Caco-2 (cell line): ENCODE results near the gene ZNF837. TPM values are rescaled to one million over a fixed set of nuclear protein-coding genes. Genes with fewer than 3 reads are reported as not detected.

Experiments
- BruUV-seq: library from RNA; stranded (reverse); fragments of 400-500 nt; replicated peaks from 2 replicates; lab custom pipeline; 2021; lab: Mats Ljungman, UMichigan
- CTCF ChIA-PET: fragments of 300-600 bp; sonication (Branson Sonifier 250); formaldehyde crosslinking; loops from one replicate; lab custom pipeline; 2022; ENCODE audit warnings: antibody characterized with exemption; lab: Charles Lee
- POLR2A ChIA-PET: fragments of 300-600 bp; sonication (Branson Sonifier 250); formaldehyde crosslinking; loops from one replicate; lab custom pipeline; 2022; ENCODE audit warnings: antibody characterized with exemption; lab: Charles Lee
- DNase-seq, 2 experiments: peaks; one replicate each; pipeline versions ENCODE4 v3.0.0 to v3.0.0-alpha.2; 2020 to 2022
- H3K27me3 ChIP-seq: replicated peaks from 2 replicates; pipeline ENCODE4 v1.6.0; 2011; ENCODE audit warnings: low read length; ENCODE audit not compliant: control insufficient read depth, insufficient read depth
- H3K36me3 ChIP-seq: 2 replicates; pipeline ENCODE4 v1.5.1; 2011; ENCODE audit warnings: low read length; ENCODE audit not compliant: control insufficient read depth, insufficient read depth
- H3K4me1 ChIP-seq: fragments of 250-450 bp; sonication (Bioruptor Pico); 2 replicates; pipeline ENCODE4 v1.5.1; 2020; ENCODE audit warnings: mild to moderate bottlenecking
- H3K4me3 ChIP-seq: 2 replicates; pipeline ENCODE4 v1.5.1; 2011; ENCODE audit warnings: low read depth, mild to moderate bottlenecking, control low read depth, low read length
- H3K9me3 ChIP-seq: fragments of 250-450 bp; sonication (Bioruptor Pico); 2 replicates; pipeline ENCODE4 v1.5.1; 2020; ENCODE audit warnings: mild to moderate bottlenecking, moderate library complexity
- H3K27ac Mint-ChIP-seq: one replicate; pipeline ENCODE4 v1.8.0; 2022; ENCODE audit warnings: mixed read lengths; ENCODE audit not compliant: unreplicated experiment
- H3K27me3 Mint-ChIP-seq: one replicate; pipeline ENCODE4 v1.8.0; 2022; ENCODE audit warnings: mixed read lengths; ENCODE audit not compliant: insufficient read depth, unreplicated experiment
- H3K36me3 Mint-ChIP-seq: one replicate; pipeline ENCODE4 v1.8.0; 2022; ENCODE audit warnings: mild to moderate bottlenecking, mixed read lengths; ENCODE audit not compliant: insufficient read depth, unreplicated experiment
- H3K4me1 Mint-ChIP-seq: one replicate; pipeline ENCODE4 v1.8.0; 2022; ENCODE audit warnings: low read depth, mixed read lengths; ENCODE audit not compliant: unreplicated experiment
- H3K4me3 Mint-ChIP-seq: one replicate; pipeline ENCODE4 v1.8.0; 2022; ENCODE audit warnings: mild to moderate bottlenecking, moderate library complexity, mixed read lengths; ENCODE audit not compliant: unreplicated experiment
- H3K9me3 Mint-ChIP-seq: one replicate; pipeline ENCODE4 v1.8.0; 2022; ENCODE audit warnings: mixed read lengths; ENCODE audit not compliant: unreplicated experiment
- intact Hi-C: fragments of 100-400 bp; cut with micrococcal nuclease; formaldehyde crosslinking; loops from one replicate; pipeline ENCODE4 v1.10.0; 2022; ENCODE audit not compliant: unreplicated experiment
- total RNA-seq: library from RNA; stranded (reverse); gene quantifications from 2 replicates; pipeline ENCODE4 v1.2.3, GENCODE V29; 2022
- TF ChIP-seq, protein P1 (sequence below), 2 experiments: fragments of 200-600 bp in 1 of 2; IDR thresholded peaks; 1 replicate in 1 of 2; 2 replicates in 1 of 2; pipeline versions ENCODE4 v1.5.1 to v1.8.0; 2011 to 2022; ENCODE audit warnings: antibody characterized with exemption in 1 of 2, control low read depth in 1 of 2, inconsistent platforms in 1 of 2, low read depth in 1 of 2, low read length in 1 of 2, mild to moderate bottlenecking in 1 of 2, moderate library complexity in 1 of 2; ENCODE audit not compliant: insufficient read depth in 1 of 2, severe bottlenecking in 1 of 2, unreplicated experiment in 1 of 2

ZNF837 gene
- total RNA-seq, 1 experiment from 2014 or later = 2.3 TPM

DNA sequence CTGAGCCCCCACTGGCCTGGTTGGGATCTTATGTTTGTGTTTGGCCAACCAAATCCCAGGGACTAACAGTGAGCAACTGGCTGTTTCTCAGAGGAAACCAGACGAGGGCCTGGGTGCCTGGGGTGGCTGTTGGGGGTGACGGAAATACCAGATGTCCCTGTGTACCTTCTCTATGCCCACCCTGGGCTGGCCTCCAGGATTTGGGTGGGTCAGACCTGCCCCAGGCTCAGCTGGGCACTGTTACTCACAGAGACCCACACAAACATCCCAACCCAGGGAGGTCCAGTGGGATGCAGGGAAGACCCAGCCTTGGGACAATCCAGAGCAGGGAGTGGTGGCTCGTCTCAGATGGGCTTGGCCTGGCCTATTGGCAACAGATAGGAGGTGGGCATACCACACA lies 45.2 kb downstream of the ZNF837 start:
- H3K9me3 Mint-ChIP-seq = no peaks in the 10 kb centered on the region
- Histone ChIP-seq H3K27me3 (no peaks in the 10 kb centered on the region), H3K4me3 (no peak overlapping the region), H3K36me3 (no peaks in the 10 kb centered on the region; the same call in 1 of the 2 replicates), H3K9me3 (no peaks in the 10 kb centered on the region), H3K4me1 (no peaks in the 10 kb centered on the region)
- TF ChIP-seq, protein P1, sequence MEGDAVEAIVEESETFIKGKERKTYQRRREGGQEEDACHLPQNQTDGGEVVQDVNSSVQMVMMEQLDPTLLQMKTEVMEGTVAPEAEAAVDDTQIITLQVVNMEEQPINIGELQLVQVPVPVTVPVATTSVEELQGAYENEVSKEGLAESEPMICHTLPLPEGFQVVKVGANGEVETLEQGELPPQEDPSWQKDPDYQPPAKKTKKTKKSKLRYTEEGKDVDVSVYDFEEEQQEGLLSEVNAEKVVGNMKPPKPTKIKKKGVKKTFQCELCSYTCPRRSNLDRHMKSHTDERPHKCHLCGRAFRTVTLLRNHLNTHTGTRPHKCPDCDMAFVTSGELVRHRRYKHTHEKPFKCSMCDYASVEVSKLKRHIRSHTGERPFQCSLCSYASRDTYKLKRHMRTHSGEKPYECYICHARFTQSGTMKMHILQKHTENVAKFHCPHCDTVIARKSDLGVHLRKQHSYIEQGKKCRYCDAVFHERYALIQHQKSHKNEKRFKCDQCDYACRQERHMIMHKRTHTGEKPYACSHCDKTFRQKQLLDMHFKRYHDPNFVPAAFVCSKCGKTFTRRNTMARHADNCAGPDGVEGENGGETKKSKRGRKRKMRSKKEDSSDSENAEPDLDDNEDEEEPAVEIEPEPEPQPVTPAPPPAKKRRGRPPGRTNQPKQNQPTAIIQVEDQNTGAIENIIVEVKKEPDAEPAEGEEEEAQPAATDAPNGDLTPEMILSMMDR (IDR thresholded peaks at IDR 0.05; ENCODE audit: insufficient read depth in 1 of 2, low read depth in 1 of 2, low read length in 1 of 2, severe bottlenecking in 1 of 2, unreplicated experiment in 1 of 2) = no peak
- no peak overlapping the region for H3K4me3 Mint-ChIP-seq
- BruUV-seq = no TSS peak
- no peak overlapping the region for H3K27ac Mint-ChIP-seq
- CTCF ChIA-PET = no interaction called here
- intact Hi-C loops = no loop called here
- no peaks in the 10 kb centered on the region for H3K4me1 Mint-ChIP-seq
- no peaks in the 10 kb centered on the region for H3K36me3 Mint-ChIP-seq
- POLR2A ChIA-PET = no interaction called here
- H3K27me3 Mint-ChIP-seq = no peaks in the 10 kb centered on the region
- DNase-seq = no peak

DNA sequence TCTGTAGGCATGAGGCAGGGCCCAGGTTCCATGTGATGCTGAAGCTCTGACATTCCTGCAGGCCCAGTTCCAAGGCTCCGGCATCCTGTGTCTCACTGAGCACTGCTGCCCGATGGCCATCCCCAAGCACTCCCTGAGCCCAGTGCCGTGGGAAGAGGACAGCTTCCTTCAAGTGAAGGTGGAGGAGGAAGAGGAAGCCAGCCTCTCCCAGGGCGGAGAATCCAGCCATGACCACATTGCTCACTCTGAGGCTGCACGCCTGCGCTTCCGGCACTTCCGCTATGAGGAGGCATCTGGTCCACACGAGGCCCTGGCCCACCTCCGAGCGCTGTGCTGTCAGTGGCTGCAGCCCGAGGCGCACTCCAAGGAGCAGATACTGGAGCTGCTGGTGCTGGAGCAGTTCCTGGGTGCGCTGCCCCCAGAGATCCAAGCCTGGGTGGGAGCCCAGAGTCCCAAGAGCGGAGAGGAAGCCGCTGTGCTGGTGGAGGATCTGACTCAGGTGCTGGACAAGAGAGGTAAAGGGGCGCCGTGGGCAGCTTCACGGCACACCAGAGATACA lies 46.1 kb downstream of the ZNF837 start:
- no peak for DNase-seq
- BruUV-seq = no TSS peak
- Histone ChIP-seq H3K36me3 (no peaks in the 10 kb centered on the region; the same call in 1 of the 2 replicates), H3K4me1 (no peaks in the 10 kb centered on the region), H3K4me3 (no peak overlapping the region), H3K9me3 (no peaks in the 10 kb centered on the region), H3K27me3 (no peaks in the 10 kb centered on the region)
- TF ChIP-seq, protein P1 (IDR thresholded peaks at IDR 0.05; ENCODE audit: insufficient read depth in 1 of 2, low read depth in 1 of 2, low read length in 1 of 2, severe bottlenecking in 1 of 2, unreplicated experiment in 1 of 2) = no peak
- Mint-ChIP-seq H3K27me3 (no peaks in the 10 kb centered on the region), H3K4me1 (no peaks in the 10 kb centered on the region), H3K36me3 (no peaks in the 10 kb centered on the region), H3K27ac (no peak overlapping the region), H3K9me3 (no peaks in the 10 kb centered on the region), H3K4me3 (no peak overlapping the region)
- CTCF ChIA-PET = no interaction called here
- POLR2A ChIA-PET = no interaction called here
- intact Hi-C loops = no loop called here

DNA sequence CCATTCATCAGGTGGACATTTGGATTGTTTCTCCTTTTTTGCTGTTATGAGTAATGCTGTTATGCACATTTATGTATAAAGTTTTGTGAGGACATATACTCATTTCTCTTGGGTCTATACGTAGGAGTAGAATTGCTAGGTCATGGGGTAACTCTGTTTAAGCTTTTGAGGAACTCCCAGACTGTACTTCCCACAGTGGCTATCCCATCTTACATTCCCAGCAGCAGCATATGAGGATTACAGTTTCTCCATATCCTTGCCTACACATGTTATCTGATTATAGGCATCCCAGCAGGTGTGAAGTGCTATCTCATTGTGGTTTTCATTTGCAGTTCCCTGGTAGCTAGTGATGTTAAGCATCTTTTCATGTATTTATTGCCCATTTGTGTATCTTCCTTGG lies 48.1 kb downstream of the ZNF837 start:
- Histone ChIP-seq H3K27me3 (no peaks in the 10 kb centered on the region), H3K4me3 (no peak overlapping the region), H3K9me3 (no peaks in the 10 kb centered on the region), H3K36me3 (no peaks in the 10 kb centered on the region; the same call in 1 of the 2 replicates), H3K4me1 (no peaks in the 10 kb centered on the region)
- H3K4me1 Mint-ChIP-seq = peaks cover 5% of the 10 kb centered on the region
- H3K27ac Mint-ChIP-seq = no peak overlapping the region
- BruUV-seq = no TSS peak
- ChIA-PET CTCF (no interaction called here), POLR2A (no interaction called here)
- DNase-seq = no peak
- no peaks in the 10 kb centered on the region for H3K27me3 Mint-ChIP-seq
- intact Hi-C loops = no loop called here
- no peaks in the 10 kb centered on the region for H3K9me3 Mint-ChIP-seq
- H3K4me3 Mint-ChIP-seq = no peak overlapping the region
- TF ChIP-seq, protein P1 (IDR thresholded peaks at IDR 0.05; ENCODE audit: insufficient read depth in 1 of 2, low read depth in 1 of 2, low read length in 1 of 2, severe bottlenecking in 1 of 2, unreplicated experiment in 1 of 2) = no peak
- H3K36me3 Mint-ChIP-seq = no peaks in the 10 kb centered on the region
